ENCODE measurements around the gene MAK. TPM values are rescaled to one million over a fixed set of nuclear protein-coding genes. Genes with fewer than 3 reads are reported as not detected.
"Not testable (repeated sequence)": the region's sequence is repeated elsewhere in the genome, so short reads cannot be mapped to it uniquely, and the experiment has no call there.

Gene MAK, protein sequence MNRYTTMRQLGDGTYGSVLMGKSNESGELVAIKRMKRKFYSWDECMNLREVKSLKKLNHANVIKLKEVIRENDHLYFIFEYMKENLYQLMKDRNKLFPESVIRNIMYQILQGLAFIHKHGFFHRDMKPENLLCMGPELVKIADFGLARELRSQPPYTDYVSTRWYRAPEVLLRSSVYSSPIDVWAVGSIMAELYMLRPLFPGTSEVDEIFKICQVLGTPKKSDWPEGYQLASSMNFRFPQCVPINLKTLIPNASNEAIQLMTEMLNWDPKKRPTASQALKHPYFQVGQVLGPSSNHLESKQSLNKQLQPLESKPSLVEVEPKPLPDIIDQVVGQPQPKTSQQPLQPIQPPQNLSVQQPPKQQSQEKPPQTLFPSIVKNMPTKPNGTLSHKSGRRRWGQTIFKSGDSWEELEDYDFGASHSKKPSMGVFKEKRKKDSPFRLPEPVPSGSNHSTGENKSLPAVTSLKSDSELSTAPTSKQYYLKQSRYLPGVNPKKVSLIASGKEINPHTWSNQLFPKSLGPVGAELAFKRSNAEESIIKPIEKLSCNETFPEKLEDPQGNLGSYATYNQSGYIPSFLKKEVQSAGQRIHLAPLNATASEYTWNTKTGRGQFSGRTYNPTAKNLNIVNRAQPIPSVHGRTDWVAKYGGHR
- not detected for total RNA-seq

DNA sequence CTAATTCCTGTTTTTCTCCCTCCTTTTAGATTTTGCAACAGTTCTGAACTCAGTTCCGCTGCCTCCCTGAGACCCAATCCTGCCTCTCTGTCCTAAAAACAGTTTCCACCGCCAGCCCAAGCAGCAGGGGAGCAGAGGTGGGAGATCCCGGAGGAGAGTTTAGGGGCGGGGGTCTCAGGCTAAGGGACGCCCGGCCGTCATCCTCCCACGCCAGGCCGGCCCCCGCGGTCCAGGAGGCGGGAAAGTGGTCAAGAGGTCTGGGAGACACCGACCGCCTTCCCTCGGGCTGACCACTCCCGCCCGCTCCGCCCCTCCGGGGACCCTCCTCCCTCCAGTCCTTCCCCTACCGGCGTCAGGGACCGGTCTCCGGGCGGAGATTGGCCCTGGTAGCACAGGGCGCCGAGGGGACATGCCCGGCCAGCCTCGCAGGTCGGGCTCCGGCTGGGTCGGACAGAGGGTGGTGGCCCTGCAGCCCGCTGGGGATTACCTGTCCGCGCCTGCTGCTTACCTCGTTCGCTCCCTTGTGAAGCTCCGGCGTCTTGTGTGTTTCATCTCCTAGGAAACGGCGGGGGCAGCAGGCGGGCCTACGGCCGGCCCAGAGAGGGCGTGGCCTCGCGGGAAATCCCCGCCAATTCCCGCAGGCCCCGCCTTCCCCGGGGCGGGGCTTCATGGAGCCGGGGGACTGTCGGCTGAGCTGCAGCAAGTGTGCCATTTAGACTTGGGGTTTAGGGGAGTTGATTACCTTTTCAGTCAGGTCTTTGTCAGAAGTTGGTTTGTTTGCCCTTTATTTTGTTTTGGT is at the start of gene MAK:
MAK (minus strand) TSS at position 545 of the 799 bp plus-strand sequence. CDS start 7,891 bp downstream, outside the sequence.
- ATAC-seq: peak; percentile 95

DNA sequence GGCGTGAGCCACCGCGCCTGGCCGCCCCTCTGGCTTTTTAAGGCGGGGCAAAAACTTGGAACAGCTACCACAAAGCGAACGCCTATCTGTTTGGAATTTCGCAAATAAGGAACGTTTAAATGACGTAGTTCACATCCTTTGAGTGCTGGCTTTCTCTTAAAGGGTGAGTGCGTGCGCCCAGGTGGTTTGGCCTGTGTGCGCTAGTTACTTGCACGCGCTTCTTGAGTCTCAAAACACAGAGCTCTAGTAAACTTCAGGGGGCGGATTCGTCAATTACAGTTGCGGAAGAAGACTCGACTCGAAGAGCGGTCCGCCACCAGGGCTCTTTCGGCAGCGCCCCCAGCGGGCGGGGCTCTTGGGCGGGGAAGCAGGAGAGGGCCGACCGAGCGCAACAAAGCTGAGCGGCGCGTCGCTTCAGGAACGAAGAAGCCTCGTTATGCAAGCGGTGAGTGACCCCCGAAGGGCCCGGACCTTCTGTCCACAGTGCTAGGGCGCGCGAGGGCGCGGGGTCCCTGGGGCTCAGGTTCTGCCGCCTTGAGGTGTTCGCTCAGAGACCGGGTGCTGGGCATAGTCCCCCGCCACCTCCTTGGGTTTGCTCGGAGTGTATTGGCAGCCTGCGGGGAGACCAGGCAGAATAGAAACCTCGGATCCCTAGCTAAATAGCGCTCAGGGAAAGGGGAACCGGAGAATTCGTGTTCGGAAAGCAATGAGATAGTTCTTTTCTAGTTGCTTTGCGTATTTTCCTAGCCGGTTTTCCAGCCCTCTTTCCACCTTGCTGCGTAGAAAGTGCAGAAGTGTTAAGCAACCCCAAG is 48.6 kb upstream of the MAK start, which contains the start of gene SYCP2L:
SYCP2L (plus strand) TSS at position 362 of the 812 bp plus-strand sequence; CDS start at position 437, 75 bp downstream.
- ATAC-seq: peak; percentile 62

GRCh38 chr6:10886365-10886690 is 48.0 kb upstream of the MAK start:
- not testable (repeated sequence) for ATAC-seq

DNA sequence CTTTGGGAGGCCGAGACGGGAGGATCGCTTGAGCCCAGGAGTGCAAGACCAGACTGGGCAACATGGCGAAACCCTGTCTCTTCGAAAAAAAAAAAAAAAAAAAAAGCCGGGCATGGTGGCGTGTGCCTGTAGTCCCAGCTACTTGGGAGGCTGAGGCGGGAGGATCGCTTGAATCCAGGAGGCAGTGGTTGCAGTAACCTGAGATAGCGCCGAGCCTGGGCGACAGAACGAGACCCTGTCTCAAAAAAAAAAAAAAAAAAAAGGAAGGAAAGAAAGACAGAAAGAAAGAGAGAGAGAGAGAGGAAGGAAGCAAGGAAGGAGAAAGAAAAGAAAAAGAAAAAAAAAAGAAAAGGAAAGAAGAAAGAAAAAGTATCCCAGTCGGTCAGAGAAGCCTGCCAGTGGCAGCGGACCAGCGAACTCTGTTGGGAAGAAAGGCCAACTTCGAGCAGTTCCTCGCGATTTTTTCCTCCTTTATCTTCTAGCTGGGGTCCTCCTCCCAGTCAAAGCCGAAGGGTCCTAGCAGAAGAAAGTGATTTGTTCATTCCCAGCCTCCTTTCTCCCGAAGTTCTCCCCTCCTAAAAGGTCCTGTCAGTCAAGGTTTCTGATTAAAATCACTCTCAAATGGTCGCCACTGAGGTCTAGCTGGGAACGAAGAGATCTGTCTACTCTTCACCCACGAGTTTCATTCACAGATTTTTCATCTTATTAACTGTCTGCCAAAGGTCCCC is 46.1 kb upstream of the MAK start:
- ATAC-seq: no peak

DNA sequence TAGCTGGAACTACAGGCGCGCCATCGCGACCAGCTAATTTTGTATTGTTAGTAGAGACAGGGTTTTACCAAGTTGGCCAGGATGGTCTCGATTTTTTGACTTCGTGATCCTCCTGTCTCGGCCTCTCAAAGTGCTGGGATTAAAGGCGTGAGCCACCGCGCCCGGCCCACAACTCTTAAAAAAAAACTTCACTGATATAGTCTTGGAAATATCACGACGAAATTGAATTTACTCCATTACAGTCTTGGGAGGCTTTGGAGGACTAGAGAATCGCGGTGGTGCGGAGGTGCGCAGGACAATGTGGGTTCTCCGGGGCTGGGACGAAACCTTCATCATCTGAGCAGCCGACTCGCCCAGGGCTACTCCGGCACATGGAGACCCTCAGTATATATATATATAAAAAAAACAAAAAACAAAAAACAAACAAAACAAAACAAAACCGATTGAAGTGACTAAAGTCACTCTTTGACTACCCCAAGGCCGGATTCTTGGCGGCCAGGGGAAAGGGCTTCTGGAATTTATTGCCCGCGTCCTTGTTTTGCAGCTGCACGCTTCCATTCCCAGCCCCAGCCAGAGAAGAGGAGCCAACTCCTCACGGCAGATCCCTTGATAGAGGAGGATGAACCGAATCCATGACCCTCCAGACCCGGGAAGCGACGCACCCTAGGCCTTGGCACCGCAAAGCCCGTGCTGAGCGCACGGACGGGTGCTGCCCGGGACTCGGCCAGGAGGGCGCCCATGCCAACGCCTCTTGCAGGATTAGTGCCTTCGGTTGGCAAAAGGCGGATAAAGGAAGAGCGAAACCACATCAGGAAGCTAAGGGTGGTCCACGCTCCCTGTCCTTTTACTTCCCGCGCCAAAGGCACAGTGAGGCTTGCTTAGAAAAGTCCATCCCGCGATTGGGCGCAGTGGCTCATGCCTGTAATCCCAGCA is 45.2 kb upstream of the MAK start:
- ATAC-seq: no peak

DNA sequence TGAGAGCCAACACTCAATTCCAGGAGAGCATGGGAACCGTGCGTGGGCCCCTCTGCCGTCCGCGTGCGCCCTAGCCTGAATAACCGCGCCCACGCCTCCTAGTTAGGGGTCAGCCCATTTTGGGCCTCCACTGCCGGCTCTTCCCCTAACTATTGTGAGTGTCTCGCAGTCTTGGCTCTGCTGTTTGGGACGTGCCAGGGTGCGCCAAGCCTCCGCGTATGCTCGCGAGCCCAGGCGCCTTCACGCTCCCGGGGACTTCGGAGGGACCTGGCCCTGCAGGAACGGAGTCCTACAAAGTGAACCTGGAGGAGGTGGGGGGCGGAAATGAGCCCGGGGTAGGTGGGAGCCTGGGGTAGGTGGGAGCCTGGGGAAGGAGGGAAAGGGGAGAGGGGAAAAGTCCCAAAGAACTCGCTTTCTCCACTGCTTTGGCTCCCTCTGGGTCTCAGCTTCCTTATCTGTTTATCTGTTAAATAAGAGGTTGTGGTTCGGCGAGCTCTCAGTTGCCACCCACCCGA is 44.4 kb upstream of the MAK start:
- ATAC-seq: no peak

DNA sequence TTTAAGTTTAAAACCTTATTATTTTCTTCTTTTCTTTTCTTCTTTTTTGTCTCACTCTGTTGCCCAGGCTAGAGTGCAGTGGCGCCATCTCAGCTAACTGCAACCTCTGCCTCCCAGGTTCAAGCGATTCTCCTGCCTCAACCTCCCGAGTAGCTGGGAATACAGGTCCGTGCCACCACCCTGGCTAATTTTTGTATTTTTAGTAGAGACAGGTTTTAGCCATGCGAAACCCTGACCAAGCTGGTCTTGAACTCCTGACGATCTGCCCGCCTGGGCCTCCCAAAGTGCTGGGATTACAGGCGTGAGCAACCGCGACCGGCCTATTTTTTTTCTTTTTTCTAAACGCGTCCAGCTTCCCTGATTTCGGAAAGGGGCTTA is 43.9 kb upstream of the MAK start:
- ATAC-seq: not testable (repeated sequence)

DNA sequence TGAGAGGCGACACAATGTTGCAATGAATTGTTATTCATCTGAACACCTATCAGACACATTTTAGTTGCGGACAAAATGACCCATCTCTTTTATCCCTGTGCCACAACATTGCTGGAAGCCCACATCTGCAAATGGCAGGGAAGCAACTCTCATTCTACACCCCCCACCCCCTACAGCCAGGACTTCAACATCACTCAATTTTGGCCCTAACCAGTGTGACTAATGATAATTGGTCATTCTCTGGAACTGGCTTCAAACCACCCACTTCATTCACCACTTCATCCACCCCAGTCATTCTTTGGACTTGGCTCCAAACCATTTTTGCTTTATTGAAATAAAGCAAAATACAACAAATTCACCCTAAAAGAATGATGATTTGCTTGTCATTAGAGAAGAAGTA is 42.0 kb upstream of the MAK start:
- no peak for ATAC-seq

- no peak for ATAC-seq
Observed at GRCh38 chr6:10877871-10878270, 39.5 kb upstream of the MAK start.

DNA sequence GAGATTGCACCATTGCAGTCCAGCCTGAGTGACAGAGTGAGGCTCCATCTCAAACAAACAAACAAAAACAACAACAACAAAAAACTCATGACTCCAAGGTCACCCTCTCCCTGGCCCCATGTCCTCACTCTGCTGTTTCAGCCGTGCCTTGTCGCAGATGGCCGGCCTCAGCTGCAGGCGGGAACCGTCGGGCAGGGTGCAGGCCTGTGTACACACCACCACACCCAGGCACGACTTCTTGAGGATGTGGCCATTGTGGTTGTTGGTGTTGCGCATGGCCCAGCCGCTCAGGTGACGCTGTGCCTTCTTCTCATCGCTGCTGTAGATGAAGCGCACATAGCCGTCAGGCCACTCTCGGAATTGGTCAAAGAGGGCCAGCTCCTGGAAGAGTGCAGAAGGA is 38.7 kb upstream of the MAK start:
- peak; percentile 25 for ATAC-seq

DNA sequence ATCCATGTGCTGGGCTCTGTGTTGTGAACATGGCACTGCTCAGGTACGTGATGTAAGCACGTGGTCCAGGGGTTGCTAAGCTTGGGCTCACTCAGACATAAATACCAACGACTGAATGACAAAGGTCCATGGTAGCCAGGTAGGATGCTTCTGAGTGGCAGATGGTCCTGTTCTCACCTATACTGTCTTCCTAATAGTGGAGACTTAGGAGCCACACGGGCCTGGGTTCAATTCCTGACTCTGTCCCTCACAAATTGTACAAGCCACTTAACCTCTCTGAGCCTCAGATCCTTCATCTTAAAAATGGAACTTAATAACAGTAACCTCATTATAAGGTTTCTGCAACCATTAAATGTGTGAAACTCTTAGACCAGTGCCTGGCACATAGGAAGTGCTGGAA is 36.7 kb upstream of the MAK start:
- ATAC-seq: no peak

- no peak for ATAC-seq
Observed at GRCh38 chr6:10874207-10874606, 35.9 kb upstream of the MAK start.

GRCh38 chr6:10873374-10873773 is 35.0 kb upstream of the MAK start:
- no peak for ATAC-seq

GRCh38 chr6:10867952-10868351 is 29.6 kb upstream of the MAK start:
- no peak for ATAC-seq

DNA sequence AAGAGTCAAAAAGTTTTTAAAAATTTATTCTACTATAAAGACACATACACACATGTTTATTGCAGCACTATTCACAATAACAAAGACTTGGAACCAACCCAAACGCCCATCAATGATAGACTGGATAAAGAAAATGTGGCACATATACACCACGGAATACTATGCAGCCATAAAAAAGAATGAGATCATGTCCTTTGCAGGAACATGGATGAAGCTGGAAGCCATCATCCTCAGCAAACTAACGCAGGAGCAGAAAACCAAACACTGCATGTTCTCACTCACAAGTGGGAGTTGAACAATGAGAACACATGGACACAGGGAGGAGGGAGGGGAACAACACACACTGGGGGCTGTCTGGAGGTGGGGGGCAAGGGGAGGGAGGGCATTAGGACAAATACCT is 28.4 kb upstream of the MAK start:
- ATAC-seq: not testable (repeated sequence)

DNA sequence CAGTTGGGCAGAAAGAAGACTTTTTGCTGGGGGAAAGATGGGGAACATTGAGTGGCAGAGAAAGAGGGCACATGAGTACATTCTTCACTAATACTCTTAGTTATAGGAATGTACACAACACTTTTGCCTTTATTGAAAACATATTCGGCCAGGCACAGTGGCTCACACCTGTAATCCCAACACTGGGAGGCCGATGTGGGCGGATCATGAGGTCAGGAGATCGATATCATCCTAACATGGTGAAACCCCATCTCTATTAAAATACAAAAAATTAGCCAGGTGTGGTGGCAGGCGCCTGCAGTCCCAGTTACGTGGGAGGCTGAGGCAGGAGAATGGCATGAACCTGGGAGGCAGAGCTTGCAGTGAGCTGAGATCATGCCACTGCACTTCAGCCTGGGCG is 24.7 kb upstream of the MAK start:
- ATAC-seq: not testable (repeated sequence)

DNA sequence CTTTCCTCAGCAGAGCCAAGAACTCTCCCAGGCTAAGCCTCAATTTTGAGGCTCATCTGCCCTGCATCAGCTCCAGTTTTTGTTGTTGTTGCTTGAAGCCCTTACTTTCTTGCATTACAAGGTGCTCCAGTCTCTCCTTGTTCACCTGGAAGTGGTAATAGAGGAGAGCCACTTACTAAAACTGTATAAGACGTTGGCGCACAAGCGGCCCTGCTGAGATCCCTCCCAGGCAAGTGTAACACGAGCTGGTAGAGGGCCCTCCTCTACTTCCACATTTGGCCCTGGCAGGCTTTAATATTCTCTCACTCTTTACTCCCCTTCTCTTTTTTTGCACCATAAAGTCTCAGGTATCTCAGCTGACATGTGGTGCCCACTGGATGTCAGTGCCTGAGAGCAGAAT is 24.0 kb upstream of the MAK start:
- no peak for ATAC-seq

DNA sequence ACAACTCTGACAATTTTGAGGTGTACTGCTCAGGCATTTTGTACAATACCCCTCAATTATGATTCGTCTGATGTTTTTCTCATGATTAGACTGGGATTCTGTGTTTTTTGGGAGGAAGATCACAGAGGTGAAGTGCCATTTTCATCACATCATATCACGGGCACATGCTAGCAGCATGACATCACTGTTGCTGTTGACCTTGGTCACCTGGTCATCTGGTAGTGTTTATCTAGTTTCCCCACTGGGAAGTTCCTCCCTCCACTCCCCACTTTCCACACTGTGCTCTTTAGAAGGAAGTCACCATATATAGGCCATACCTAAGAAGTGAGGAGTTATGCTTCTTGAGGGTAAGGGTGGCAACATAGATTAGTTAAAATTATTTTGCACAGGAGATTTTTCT is 22.7 kb upstream of the MAK start:
- ATAC-seq: no peak

DNA sequence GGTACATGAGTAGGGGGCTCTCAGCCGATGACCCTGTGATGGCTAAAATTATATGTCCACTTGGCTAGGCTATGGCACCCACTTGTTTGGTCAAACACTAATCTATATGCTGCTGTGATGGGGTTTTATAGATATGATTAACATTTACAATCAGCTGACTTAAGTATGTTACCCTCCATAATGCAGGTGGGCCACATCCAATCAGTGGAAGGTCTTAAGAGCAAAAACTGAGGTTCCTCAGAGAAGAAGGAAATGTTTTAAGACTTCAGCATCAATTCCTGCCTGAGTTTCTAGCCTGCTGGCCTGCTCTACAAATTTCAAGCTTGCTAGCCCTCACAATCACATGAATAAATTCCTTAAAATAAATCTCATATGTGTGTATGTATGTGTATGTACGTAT is 18.9 kb upstream of the MAK start:
- ATAC-seq: no peak

DNA sequence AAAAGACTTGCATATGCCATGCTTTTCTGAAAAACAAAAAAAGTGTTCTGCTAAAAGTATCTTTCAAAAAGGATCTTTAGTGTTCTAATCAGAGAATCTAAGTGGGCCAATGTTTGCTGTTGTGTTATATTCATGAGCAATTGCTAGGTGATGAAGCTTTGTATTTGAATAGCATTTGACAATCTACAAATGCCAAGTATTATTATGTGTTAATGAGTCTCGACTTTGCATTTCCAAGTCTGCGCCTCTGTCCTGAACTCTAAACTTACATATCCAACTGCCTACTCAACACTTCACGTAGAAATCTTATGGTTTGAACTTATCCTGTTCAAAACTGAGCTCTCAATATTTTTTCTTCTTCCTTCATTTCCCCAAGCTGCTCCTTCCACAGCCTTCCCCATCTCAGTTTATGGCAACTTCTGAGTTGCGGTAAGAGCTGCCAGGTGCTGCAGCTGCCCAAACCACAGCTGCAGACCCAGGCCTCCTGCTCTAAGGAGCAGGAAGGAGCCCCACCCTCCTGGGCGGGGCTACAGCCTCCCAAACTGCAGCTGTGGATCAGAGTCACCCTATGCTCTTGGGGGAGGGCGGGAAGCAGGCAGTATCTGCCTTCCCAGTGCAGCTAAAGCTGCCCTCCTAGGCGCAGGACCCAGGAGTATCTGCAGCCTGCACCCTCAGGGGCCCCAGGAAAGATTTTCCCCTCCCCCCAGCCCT is 16.7 kb upstream of the MAK start:
- ATAC-seq: no peak
